ENCODE measurements around the gene GNB3.

Gene GNB3

GRCh38 chr12:6837370-6838060, 3.2 kb upstream of the GNB3 start:
- DNase-seq (ENCODE audit: low read depth): no peak

- no peak for DNase-seq (ENCODE audit: low read depth)
These were observed 1.9 kb upstream of the GNB3 start for GRCh38 chr12:6838854-6839253.

- DNase-seq (ENCODE audit: low read depth): no peak
These were observed 1.1 kb upstream of the GNB3 start for GRCh38 chr12:6839482-6840201.

- no peak for DNase-seq (ENCODE audit: low read depth)
These were observed 395 bp upstream of the GNB3 start for GRCh38 chr12:6840330-6840729.

- no peak for DNase-seq (ENCODE audit: low read depth)
These were observed 1.4 kb downstream of the GNB3 start for GRCh38 chr12:6842075-6842474.

- DNase-seq (ENCODE audit: low read depth): no peak
These were observed 2.6 kb downstream of the GNB3 start for GRCh38 chr12:6843118-6843902.

- no peak for DNase-seq (ENCODE audit: low read depth)
These were observed 4.7 kb downstream of the GNB3 start for GRCh38 chr12:6845395-6845794.

GRCh38 chr12:6846316-6846869, 5.7 kb downstream of the GNB3 start:
- DNase-seq (ENCODE audit: low read depth): no peak

- DNase-seq (ENCODE audit: low read depth): no peak
These were observed 7.0 kb downstream of the GNB3 start for GRCh38 chr12:6847676-6848075.

GRCh38 chr12:6849427-6849826, 8.7 kb downstream of the GNB3 start:
- DNase-seq (ENCODE audit: low read depth): no peak

- no peak for DNase-seq (ENCODE audit: low read depth)
These were observed 9.3 kb downstream of the GNB3 start for GRCh38 chr12:6849976-6850560.

GRCh38 chr12:6850796-6851152, 10.0 kb downstream of the GNB3 start:
- no peak for DNase-seq (ENCODE audit: low read depth)

GRCh38 chr12:6851153-6851920, 10.6 kb downstream of the GNB3 start, which contains the start of gene CDCA3:
Gene CDCA3, minus strand, starts transcription at chr12:6851286. Its CDS starts 334 bp downstream, at chr12:6850952.
- DNase-seq (ENCODE audit: low read depth): peak; percentile 94

GRCh38 chr12:6851921-6852650, 11.4 kb downstream of the GNB3 start, which contains the start of gene USP5:
Gene USP5, plus strand, starts transcription at chr12:6852150. Its CDS starts 30 bp downstream, at chr12:6852180.
- DNase-seq (ENCODE audit: low read depth): peak; percentile 98

GRCh38 chr12:6852651-6853354, 12.1 kb downstream of the GNB3 start:
- peak; percentile 49 for DNase-seq (ENCODE audit: low read depth)

GRCh38 chr12:6853626-6854025, 12.9 kb downstream of the GNB3 start:
- DNase-seq (ENCODE audit: low read depth): no peak

- DNase-seq (ENCODE audit: low read depth): no peak
These were observed 13.3 kb downstream of the GNB3 start for GRCh38 chr12:6854036-6854435.

GRCh38 chr12:6855322-6855721, 14.6 kb downstream of the GNB3 start:
- DNase-seq (ENCODE audit: low read depth): no peak

- DNase-seq (ENCODE audit: low read depth): no peak
These were observed 18.1 kb downstream of the GNB3 start for GRCh38 chr12:6858799-6859198.

GRCh38 chr12:6860116-6860515, 19.4 kb downstream of the GNB3 start:
- no peak for DNase-seq (ENCODE audit: low read depth)

Measured in HS-5 (cell line).